Islet of Langerhans (tissue), 1 donor: ENCODE data around the gene ZNF280A.
"Not testable (repeated sequence)": the region's sequence is repeated elsewhere in the genome, so short reads cannot be mapped to it uniquely, and the experiment has no call there.

Source experiments
- FAIRE-seq: peaks from one replicate; lab custom pipeline; 2011; peaks lifted over from hg19 to GRCh38; lab: Jason Lieb, UNC

Gene ZNF280A

DNA sequence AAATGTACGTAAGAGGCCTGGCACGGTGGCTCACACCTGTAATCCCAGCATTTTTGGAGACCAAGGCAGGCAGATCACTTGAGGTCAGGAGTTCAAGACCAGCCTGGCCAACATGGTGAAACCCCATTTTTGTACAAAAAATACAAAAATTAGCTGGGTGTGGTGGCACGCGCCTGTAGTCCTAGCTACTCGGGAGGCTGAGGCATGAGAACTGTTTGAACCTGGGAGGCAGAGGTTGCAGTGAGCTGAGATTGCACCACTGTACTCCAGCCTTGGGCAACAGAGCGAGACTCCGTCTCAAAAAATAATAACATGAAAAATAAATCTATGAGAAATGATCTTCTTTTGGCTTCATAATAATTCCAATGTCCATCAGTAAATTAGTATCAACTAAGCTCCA lies 9.2 kb downstream of the ZNF280A start:
- not testable (repeated sequence) for FAIRE-seq

DNA sequence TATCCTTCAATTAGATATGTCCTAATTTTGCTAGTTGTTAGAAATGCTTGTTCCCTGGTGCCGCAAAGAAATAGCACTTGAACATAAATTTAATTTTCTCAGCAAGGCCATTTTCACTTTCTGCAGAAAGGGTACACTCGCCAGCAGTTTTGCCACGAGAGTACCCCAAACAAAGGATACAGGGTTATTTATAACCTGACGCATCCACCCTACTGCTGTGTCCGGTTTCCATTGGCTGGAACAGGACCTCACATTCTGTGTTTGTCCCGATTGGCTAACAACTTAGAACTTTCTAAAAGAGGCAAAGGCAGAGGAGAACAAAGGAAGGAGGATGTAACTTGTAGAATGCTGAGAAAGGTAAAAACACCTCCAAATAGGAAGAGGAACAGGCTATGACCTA lies 10.2 kb downstream of the ZNF280A start:
- not testable (repeated sequence) for FAIRE-seq

DNA sequence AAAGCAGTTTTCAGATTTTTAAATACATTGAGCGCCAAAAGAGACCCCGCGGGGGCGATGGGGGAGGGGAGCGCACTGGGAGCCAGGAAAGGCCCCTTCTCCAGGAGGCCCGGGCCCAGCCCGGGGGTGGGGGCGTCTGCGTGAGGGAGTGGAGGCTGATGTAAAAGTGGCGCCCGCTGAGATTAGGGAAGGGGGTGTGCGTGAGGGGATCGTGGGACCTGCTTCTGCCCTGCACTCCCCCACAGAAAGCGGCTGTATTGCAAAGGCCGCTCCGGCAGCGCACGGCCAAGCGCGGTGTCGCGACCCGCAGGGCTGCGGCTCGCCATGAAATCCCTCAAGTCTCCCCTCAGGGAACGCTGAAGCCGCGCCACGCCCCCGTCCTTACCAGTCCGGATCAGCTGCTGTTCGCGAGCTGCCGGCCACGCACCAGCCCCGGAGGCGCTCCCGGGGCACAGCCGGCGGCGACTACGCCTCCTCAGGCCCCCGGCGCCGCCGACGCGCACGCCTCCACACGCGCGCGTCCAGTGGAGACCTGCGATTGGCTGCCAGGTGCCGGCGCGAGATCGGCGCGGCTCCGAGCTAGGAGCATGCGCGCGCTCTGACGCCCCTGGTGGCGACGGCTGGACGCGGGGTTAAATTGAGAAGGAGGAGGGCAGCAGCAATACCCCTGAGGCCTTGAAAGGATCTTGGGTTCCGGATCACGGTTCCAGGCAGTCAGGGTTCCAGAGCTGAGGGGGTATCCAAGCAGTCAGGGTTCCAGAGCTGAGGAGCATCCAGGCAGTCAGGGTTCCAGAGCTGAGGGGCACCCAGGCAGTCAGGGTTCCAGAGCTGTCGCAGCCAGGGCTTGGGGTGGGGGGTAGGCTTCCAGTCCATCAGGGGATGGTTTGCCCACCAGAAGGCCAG lies 11.5 kb downstream of the ZNF280A start, which contains the start of gene ZNF280B:
ZNF280B (minus strand) TSS at position 469 of the 903 bp plus-strand sequence. CDS start 19,344 bp downstream, outside the sequence.
- FAIRE-seq, result no peak

DNA sequence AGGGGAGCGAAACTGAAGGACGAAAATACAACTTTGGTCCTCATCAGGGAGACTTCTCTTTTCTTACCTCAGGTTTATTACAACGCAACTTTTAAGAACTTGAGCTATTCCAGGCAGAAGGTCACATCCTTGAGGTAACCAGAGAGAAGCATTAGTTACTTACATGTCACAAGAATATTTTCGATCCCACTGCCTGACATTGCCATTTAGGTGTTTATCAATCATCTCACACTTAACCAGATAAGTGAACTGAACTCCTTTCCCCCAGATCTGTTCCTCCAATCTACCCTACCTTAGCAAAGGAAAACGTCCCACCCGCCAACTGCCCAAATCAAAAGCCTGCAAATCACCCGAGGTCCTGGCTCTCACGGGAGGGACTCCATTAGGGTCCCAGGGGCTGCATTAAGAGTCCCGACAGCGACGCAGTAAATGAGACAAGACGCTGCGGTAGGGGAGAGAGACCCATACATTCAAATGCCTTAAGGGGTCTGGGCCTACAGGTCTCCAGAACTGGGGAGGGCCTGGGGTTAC lies 12.3 kb downstream of the ZNF280A start:
- no peak for FAIRE-seq

DNA sequence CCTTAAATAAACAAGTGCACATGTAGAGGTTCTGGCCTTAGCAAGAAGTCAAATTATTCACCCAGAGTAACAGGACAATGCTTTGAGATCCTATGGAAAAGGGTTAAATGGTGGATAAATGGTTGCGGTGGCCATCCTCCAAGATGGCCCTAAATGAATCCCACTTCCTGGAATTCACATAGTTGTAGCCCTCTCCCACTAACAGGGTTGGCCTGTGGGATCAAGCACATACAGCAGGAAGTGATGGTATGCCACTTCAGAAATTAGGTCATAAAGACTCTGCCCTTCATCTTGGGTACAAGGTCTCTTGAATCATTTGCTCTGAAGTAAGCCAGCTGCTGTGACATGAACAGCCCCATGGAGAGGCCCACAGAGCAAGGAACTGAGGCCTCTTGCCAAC lies 13.3 kb downstream of the ZNF280A start:
- no peak for FAIRE-seq

DNA sequence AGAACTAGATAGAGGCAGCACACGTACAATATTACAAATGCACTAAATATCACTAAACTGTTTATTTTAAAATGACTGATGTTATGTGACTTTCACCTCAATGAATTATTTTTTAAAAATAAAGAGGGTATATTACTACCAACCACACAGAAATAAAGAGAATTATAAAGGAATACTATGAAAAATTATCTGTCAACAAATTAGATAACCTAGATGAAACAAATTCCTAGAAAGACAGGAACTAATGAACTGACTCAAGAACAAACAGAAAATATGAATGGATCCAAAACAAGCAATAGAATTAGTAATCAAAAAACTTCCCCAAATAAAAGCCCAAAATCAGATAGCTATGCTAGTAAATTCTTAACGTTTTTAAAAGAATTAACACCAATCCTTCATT lies 21.8 kb downstream of the ZNF280A start:
- FAIRE-seq, result no peak

DNA sequence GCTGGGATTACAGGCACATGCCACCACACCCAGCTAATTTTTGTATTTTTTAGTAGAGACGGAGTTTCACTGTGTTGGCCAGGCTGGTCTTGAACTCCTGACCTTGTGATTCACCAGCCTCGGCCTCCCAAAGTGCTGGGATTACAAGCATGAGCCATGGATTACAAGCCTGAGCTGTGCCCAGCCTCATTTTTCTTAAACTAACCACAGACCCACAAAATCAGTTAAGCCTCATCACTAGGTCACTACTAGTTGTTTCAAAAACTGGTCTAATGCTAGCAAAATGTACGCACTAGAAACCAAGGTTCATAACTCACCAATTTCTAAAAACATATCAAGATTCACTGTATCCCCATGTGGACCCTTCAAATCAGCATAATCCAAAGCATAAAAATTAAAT lies 28.5 kb downstream of the ZNF280A start:
- FAIRE-seq, result not testable (repeated sequence)

DNA sequence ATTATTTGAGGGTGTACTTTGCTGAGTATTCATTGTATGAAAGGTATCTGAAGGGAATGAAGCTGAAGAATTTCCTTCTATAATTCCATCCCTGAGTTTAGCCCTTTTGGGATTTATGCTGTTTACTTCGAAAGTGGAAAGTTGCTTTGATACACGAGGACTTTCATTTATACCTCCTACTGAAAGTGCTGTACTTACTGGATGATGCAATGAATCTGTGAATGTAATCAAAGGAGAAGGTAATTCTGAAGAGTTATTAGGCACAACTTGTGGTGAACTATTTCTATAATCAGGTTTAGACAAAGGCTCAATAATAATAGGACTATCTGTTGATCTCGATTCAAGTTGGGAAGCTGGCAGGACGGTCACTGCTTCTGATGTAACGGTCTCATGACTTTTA lies 31.3 kb downstream of the ZNF280A start:
- FAIRE-seq, result no peak

DNA sequence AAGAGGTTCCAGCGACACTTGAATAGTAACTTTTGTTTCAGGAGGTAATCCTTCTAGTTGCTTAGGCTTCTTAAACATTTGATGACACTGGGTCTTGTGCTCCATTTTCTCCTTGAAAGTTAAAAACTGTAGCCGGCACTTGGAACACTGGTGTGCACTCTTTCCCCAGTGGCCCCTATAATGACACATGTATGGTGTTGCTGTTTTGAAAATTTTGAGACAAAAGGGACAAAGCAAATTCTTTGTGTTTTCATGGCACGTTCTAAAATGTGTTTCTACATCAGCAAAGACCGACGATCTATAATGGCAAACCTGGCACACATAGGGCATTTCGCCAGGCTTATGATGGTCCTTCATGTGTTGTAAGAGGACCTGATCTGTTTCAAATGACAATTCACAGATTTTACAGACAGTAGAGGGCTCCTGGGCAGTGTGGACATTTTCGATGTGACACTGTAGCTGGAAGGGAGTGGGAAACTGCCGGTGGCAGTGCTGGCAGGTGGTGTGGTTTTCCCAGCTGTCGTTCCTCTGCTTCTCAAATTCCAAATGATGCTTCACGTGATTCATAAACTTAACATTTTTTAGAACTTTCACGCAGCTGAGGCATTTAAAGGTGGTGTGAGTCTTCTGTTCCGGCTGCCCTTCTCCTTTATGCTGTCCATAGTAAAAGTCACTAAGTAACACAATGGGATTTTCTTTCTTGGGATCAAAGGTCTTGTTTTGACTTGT lies 32.0 kb downstream of the ZNF280A start:
- no peak for FAIRE-seq

DNA sequence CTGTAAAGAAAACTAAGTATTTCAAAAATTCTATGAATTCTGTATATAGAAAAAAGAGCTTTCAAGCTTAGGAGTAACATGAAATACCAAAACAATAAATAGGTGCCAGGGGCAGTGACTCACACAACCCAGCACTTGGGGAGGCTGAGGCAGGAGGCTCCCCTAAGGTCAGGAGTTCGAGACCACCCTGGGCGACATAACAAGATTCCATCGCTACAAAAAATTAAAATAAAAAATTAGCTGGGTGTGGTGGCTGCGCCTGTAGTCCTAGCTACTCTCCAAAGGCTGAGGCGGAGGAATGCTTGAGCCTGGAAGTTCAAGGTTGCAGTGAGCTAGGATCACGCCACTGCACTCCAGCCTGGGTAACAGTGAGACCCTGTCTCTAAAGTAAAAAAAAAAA lies 33.0 kb downstream of the ZNF280A start:
- no peak for FAIRE-seq

DNA sequence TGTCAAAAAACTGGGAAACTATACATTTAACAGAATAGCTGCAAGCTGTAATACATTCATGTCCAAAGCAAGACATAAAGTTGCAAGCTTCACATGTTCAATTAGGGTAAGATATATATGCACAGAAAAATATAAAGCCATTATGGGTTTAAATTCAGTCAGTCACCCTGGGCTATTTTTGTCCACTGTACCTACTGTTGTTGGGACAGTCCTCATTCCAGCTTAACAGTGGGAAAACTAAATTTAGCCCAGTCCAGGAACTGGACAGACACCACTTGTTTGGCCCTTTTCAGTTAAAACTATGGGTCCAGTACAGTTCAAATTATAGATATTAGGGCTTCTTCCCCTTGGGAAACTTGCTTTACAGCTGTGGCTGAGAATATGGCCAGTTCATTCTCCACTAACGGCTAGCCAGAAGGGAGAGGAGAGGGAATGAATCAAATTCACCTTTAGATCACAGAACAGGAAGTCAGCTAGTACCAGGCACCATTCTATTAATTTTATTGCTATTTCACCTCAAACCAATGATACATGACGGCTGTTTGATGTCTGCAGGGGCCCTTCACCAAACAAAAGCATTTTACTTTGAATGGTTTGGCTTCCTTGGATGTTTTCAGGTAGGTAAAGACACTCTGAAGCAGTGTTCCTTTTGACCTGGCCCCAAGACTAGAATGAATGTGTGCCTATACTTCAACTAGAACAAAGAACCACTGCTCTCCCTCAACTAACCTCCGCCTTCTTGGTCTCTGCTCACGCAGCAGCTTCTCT lies 33.8 kb downstream of the ZNF280A start:
- FAIRE-seq, result no peak

DNA sequence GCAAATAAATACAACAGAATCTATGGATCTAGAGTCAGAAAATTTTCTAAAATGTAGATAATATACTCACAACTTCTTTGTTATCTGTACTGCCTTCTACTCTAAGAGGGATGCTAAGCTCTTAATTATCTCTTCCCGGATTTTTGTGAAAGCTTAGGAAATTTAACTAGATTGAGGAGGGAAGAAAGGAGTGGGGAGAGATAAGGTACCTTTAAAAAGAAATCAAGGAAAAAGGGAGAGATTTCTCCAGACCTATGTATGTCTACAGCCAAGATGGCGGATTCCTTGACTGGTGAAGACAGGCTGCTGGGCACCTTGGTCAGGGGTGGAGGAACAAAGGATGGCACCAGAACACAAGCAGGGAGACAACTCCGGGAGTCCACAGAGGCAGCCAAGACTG lies 34.5 kb downstream of the ZNF280A start:
- FAIRE-seq, result no peak

DNA sequence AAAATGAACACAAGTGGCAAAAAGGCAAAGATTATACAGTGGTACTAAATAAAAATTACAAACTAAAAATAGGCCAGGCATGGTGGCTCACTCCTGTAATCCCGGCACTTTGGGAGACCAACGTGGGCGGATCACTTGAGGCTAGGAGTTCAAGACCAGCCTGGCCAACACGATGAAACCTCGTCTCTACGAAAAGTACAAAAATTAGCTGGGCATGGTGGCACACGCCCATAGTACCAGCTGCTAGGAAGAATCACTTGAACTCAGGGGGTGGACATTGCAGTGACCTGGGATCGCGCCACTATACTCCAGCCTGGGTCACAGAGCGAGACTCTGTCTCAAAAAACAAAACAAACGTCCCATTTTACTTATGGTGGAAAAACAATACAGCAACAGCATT lies 36.0 kb downstream of the ZNF280A start:
- FAIRE-seq, result no peak

DNA sequence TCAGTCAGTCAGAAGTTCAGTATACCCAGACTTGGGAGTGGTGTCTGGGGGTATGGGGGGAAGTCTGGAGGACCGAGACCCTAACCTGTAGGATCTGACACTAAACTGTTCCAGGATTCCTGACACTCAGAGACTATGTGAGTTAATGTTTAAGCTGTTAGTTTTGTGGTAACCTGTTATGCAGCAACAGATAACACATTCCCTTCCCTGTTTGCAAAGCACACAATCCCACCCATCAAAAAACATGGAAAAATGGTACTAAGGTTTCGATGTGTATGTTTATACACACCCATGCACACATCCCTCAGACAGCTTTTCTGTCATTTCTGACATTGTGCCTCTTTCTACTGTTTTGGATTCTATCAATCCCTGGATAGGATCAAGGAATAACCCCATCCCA lies 39.1 kb downstream of the ZNF280A start:
- FAIRE-seq, result no peak

DNA sequence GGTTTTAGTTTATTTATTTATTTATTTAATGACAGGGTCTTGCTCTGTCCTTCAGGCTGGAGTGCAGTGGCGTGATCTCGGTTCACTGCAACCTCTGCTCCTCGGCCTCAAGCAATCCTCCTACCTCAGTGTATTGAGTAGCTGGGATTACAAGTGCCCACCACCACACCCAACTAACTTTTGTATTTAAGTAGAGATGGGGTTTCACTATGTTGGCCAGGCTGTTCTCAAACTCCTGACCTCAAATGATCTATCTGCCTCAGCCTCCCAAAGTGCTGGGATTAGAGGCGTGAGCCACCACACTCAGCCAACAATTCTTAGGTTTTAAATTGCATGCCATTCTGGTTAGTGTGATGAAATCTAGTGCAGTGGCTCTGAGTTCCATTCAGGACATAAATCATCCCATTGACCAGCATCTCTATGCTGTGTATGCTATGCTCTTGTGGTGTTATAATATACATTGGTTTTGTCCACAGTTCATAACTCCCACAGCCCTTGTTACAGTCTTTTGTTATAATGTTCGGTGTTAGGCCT lies 40.0 kb downstream of the ZNF280A start:
- no peak for FAIRE-seq

DNA sequence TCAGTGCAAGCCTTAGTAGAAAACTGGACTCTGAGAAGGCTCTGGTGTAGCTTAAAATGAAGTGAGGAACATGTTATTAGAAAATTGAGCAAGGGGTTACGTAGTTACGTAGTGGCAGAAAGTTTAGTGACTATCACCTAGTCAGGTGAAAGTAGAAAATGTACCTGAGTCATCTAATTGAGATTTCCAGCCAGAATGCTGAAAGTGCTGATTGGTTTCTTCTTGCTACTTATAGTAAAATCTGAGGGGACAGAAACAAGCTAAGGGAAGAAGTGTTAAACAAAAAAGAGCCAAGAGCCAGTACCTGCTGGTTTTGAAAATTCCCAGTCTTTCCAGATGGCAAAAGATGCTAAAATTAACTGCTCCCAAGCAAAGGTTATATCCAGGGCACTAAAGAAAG lies 41.0 kb downstream of the ZNF280A start:
- FAIRE-seq, result no peak

DNA sequence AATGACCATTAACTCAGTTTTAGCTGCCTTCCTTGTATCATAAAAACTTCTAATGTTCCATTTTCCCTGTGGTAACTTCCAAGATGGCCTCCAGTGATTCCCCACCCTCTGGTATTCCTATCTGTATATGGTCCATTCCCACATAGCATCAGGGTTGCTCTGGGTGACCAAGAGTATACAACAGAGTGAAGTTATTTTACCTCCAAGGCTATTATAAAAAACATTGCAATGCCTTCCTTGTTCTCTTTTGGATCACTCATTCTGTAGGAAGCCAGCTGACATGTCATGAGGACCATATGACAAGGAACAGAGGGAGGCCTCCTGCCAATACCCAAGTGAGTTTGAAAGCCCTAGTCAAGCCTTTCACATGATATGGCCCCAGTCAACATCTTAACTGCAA lies 41.6 kb downstream of the ZNF280A start:
- no peak for FAIRE-seq

DNA sequence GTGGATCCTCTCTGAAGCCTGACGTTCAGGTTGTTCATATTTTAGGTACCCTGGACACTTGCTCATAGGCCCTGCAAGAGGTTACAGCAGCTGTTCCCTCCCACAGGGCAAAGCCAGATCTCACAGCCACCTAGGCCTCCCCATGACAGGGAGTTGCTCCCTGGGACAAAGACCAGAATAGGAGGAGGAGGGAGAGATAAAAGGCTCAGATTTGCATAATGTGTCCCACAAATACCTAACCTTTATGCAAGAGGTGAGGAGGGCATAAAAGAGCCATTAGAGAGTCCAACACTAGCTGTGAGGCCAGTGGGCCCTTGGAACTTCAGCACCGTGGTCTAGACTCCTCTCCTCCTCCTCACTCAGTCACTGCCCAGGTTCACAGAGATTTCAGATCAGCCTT lies 45.3 kb downstream of the ZNF280A start:
- no peak for FAIRE-seq

DNA sequence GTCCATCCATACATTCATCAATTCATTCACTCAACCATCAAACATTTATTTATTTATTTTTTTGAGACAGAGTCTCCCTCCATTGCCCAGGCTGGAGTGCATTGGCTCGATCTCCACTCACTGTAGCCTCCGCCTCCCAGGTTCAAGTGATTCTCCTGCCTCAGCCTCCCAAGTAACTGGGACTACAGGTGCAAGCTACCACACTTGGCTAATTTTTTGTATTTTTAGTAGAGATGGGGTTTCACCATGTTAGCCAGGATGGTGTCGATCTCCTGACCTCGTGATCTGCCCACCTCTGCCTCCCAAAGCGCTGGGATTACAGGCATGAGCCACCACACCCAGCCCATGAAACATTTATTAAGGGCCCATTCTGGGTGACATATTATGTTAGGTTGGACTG lies 49.0 kb downstream of the ZNF280A start:
- not testable (repeated sequence) for FAIRE-seq

DNA sequence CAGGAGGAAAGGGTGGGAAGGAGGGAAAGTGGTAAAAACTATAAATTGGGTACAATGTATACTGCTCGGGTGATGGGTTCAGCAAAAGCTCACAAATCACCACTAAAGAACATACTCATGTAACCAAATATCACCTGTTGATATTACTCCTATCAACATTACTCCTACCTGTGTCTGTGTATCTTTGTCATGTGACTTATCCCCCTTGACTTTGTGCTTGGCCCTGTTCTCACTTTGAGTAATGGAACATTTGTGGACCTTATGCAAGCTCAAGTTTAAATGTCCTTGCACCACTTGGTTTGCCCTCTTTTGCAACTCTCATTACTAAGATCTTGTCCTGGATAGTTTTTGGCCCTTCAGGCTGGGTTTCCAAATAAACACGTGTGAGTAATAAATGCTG lies 50.5 kb downstream of the ZNF280A start:
- FAIRE-seq, result no peak

DNA sequence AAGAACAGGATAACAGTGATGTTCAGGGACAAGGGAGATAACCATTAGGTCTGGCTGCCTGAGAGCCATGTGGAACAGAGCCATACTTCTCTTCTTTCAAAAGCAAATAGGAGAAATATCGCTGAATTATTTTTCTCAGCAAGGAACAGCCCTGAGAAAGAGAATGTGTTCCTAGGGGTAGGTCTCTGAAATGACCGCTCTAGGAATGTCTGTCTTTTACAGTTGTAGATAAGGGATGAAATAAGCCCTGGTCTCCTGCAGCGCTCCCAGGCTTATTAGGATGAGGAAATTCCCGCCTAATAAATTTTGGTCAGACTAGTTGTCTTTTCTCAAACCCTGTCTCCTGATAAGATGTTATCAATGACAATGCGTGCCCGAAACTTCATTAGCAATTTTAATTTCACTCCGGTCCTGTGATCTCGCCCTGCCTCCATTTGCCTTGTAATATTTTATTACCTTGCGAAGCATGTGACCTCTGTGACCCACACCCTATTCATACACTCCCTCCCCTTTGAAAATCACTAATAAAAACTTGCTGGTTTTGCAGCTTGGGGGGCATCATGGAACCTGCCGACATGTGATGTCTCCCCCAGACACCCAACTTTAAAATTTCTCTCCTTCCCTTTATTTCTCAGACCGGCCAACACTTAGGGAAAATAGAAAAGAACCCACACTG lies 51.1 kb downstream of the ZNF280A start:
- not testable (repeated sequence) for FAIRE-seq

DNA sequence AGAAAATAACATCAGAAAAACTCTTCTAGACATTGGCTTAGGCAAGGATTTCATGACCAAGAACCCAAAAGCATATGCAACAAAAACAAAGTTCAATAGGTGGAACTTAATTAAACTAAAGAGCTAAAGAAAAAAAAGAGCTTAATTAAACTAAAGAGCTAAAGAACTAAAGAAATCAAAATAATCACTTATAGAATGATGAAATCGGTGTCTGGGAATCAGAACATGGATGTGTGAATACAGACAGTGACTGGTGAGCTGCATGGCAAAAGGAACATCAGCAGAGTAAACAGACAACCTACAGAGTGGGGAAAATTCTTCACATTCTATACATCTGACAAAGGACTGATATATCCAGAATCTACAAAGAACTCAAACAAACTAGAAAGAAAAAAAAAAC lies 53.0 kb downstream of the ZNF280A start:
- FAIRE-seq, result no peak
